ENCODE measurements around the gene PHF12. TPM values are rescaled to one million over a fixed set of nuclear protein-coding genes. Genes with fewer than 3 reads are reported as not detected.
A peak's percentile ranks its signal among the peaks of the same experiment; 100 is the strongest.

The PHF12 gene
- total RNA-seq (2012; rRNA removed) = 25.6 and 26.7 TPM in 2 replicates
- 24.4 and 28.9 TPM in 2 replicates for polyA plus RNA-seq (2012; rRNA removed)
- polyA plus RNA-seq (2012; cell fraction: cytosol; rRNA removed) = 27.1 and 31.6 TPM in 2 replicates
- 46.7 and 79.8 TPM in 2 replicates for polyA plus RNA-seq (2012; cell fraction: nucleus; rRNA removed; ENCODE audit: low replicate concordance)
- percentile 89 among the genes with signal in this experiment for Bru-seq, nascent RNA
- BruChase-seq, experiment 1, labeled RNA remaining after a 6-hour chase = percentile 90 among the genes with signal in this experiment
- BruChase-seq, experiment 2, labeled RNA remaining after a 2-hour chase = percentile 87 among the genes with signal in this experiment
- long read RNA-seq, partial matches to known transcripts = 15 of 20 reads
- long read RNA-seq, other reads (novel, unspliced or antisense) = 5 of 20 reads

- DNase-seq (peak; percentile 100), ATAC-seq (ENCODE audit: low read depth) (peak; percentile 83)
- Histone ChIP-seq H3K4me2 (ENCODE audit: low read depth, low read length) (peak within 1 kb of the TSS; percentile 81), H2BK120ac (ENCODE audit: low read depth, low read length) (peak within 1 kb of the TSS; percentile 89), H2AK9ac (replicated peaks; ENCODE audit: low read depth, low read length, poor library complexity) (peak within 1 kb of the TSS; percentile 100), H3K79me1 (ENCODE audit: low read depth in 1 of 2, low read length in 2 of 2) (peaks cover 0 to 24% of the 10 kb centered on the region in 2 experiments; a peak in 2 of 4 replicates), H4K20me1 (ENCODE audit: insufficient read depth, low read length) (peaks cover 31% of the 10 kb centered on the region), H4K8ac (ENCODE audit: low read depth in 2 of 2, low read length in 2 of 2) (peak within 1 kb of the TSS; percentile 91 to 100), H2BK20ac (ENCODE audit: low read depth, low read length) (peak within 1 kb of the TSS; percentile 78; the same call in 1 of the 2 replicates), H3K9ac (ENCODE audit: low read depth, low read length) (peak within 1 kb of the TSS; percentile 90), H3K4ac (ENCODE audit: low read depth, low read length) (peak within 1 kb of the TSS; percentile 99), H2AK5ac (ENCODE audit: low read depth, low read length) (peak within 1 kb of the TSS; percentile 100), H3K56ac (ENCODE audit: extremely low read depth, insufficient read depth, low read length) (peak within 1 kb of the TSS; percentile 88), H3K4me3 (ENCODE audit: insufficient read depth, low read depth, low read length) (peak within 1 kb of the TSS; percentile 92), H3K27me3 (ENCODE audit: control insufficient read depth, insufficient read depth, low read length) (no peaks in the 10 kb centered on the region), H3K18ac (ENCODE audit: low read depth, low read length) (peak within 1 kb of the TSS; percentile 83), H4K91ac (ENCODE audit: insufficient read depth, low read depth, low read length) (peak within 1 kb of the TSS; percentile 99), H4K5ac (ENCODE audit: low read depth, low read length) (peak within 1 kb of the TSS; percentile 96), H2BK15ac (ENCODE audit: low read depth, low read length) (peak within 1 kb of the TSS; percentile 87; the same call in 2 of the 3 replicates), H3K9me3 (ENCODE audit: control insufficient read depth, insufficient read depth, low read length) (no peaks in the 10 kb centered on the region), H2BK5ac (ENCODE audit: low read depth, low read length, poor library complexity, severe bottlenecking) (peak within 1 kb of the TSS; percentile 95), H3K23ac (ENCODE audit: low read depth, low read length) (peak within 1 kb of the TSS; percentile 97), H3K4me1 (ENCODE audit: control insufficient read depth, insufficient read depth, low read length) (peaks cover 2% of the 10 kb centered on the region; the same call in 1 of the 2 replicates), H3K27ac (ENCODE audit: insufficient read depth, low read length) (peak within 1 kb of the TSS; percentile 91), H2AFZ (replicated peaks; ENCODE audit: low read length, poor library complexity) (peak within 1 kb of the TSS; percentile 99), H3K9me1 (ENCODE audit: insufficient read depth, low read length) (peaks cover 12% of the 10 kb centered on the region), H3K36me3 (ENCODE audit: control insufficient read depth, insufficient read depth, low read length) (no peaks in the 10 kb centered on the region), H3K14ac (replicated peaks; ENCODE audit: low read depth, low read length) (peak within 1 kb of the TSS; percentile 98)
- 0% methylated on average over 1 of the region's 51 CpGs; no CpG with 5 or more reads in 1 of the 2 experiments for WGBS, 2 experiments (ENCODE audit: extremely low coverage in 2 of 2, insufficient read length in 1 of 2)
- dilution Hi-C loops (cut with HindIII; ENCODE audit: low sequenced_read_pairs, unreplicated experiment) (no loop called here), in situ Hi-C loops (cut with MboI; ENCODE audit: low sequenced_read_pairs) (no loop called here), intact Hi-C loops (cut with micrococcal nuclease) (no loop called here)
- ChIA-PET CTCF (interaction anchor here (0.7 to 2.8 kb wide), 3 partner anchors 14 to 224 kb away, joined by 3 to 27 read pairs (median 4); partner anchors contain the start of genes DHRS13 and TLCD1), POLR2A (ENCODE audit: unreplicated experiment) (interaction anchor here (0.6 to 1.9 kb wide), 5 partner anchors 14 to 741 kb away, joined by 3 to 6 read pairs (median 6); partner anchors contain the start of genes NEK8 and RPL23A)
- no TSS peak for BruUV-seq (replicated peaks)
- no peak for TF ChIP-seq MAFK (IDR thresholded peaks at IDR 0.05; ENCODE audit: low read depth, low read length)
- no peak for TF ChIP-seq CTCF (conservative IDR thresholded peaks at IDR 0.05; ENCODE audit: low read depth, low read length)
- TF ChIP-seq RAD21 (IDR thresholded peaks at IDR 0.05; ENCODE audit: low read length) = no peak
- TF ChIP-seq BHLHE40 (IDR thresholded peaks at IDR 0.05; ENCODE audit: low read depth, low read length) = no peak
- no peak for TF ChIP-seq NFE2L2 (IDR thresholded peaks at IDR 0.05; ENCODE audit: low read depth, low read length)
- no peak for TF ChIP-seq RCOR1 (IDR thresholded peaks at IDR 0.05; ENCODE audit: insufficient replicate concordance, low read length)
- TF ChIP-seq ELK1 (IDR thresholded peaks at IDR 0.05; ENCODE audit: borderline replicate concordance, low read depth, low read length) = no peak
- TF ChIP-seq CHD1 (IDR thresholded peaks at IDR 0.05; ENCODE audit: low read depth, low read length) = no peak
- 0 out of 2 replicates have a peak, but pooled peaks have one; percentile 37 for TF ChIP-seq MXI1 (IDR thresholded peaks at IDR 0.05; ENCODE audit: borderline replicate concordance, low read depth, low read length)
- TF ChIP-seq MAZ (IDR thresholded peaks at IDR 0.05; ENCODE audit: borderline replicate concordance, low read depth, low read length) = peak; percentile 51; the same call in 1 of the 2 replicates
- no peak for TF ChIP-seq USF2 (IDR thresholded peaks at IDR 0.05; ENCODE audit: low read depth, low read length)
- TF ChIP-seq RFX5 (IDR thresholded peaks at IDR 0.05; ENCODE audit: low read depth, low read length) = no peak
These were observed at the start of gene PHF12 for GRCh38 chr17:28951428-28951990. Gene PHF12 (minus strand): TSS chr17:28951518. CDS start chr17:28950960, 558 bp downstream.
